Calu3 (cell line): ENCODE data around the gene RANBP17. TPM values are rescaled to one million over a fixed set of nuclear protein-coding genes. Genes with fewer than 3 reads are reported as not detected.

ENCODE experiments used
- BruUV-seq: library from RNA; stranded (reverse); fragments of 400-500 nt; replicated peaks from 2 replicates; lab custom pipeline; 2021; lab: Mats Ljungman, UMichigan
- CTCF ChIA-PET: fragments of 300-600 bp; sonication (Branson Sonifier 250); formaldehyde crosslinking; loops from one replicate; lab custom pipeline; 2022; ENCODE audit warnings: antibody characterized with exemption; lab: Charles Lee
- DNase-seq: peaks from one replicate; pipeline ENCODE4 v3.0.0; 2022
- H3K27ac Mint-ChIP-seq: one replicate; pipeline ENCODE4 v1.8.0; 2022; ENCODE audit warnings: mixed read lengths; ENCODE audit not compliant: unreplicated experiment
- H3K27me3 Mint-ChIP-seq: one replicate; pipeline ENCODE4 v1.8.0; 2022; ENCODE audit warnings: mixed read lengths; ENCODE audit not compliant: unreplicated experiment
- H3K36me3 Mint-ChIP-seq: one replicate; pipeline ENCODE4 v1.8.0; 2022; ENCODE audit warnings: mild to moderate bottlenecking, moderate library complexity, mixed read lengths; ENCODE audit not compliant: insufficient read depth, unreplicated experiment
- H3K4me1 Mint-ChIP-seq: one replicate; pipeline ENCODE4 v1.8.0; 2022; ENCODE audit warnings: mild to moderate bottlenecking, low read depth, mixed read lengths; ENCODE audit not compliant: unreplicated experiment
- H3K4me3 Mint-ChIP-seq: one replicate; pipeline ENCODE4 v1.8.0; 2022; ENCODE audit warnings: mild to moderate bottlenecking, low read depth, moderate library complexity, mixed read lengths; ENCODE audit not compliant: unreplicated experiment
- H3K9me3 Mint-ChIP-seq: one replicate; pipeline ENCODE4 v1.8.0; 2022; ENCODE audit warnings: low read depth, mixed read lengths; ENCODE audit not compliant: unreplicated experiment
- intact Hi-C: fragments of 100-400 bp; cut with micrococcal nuclease; formaldehyde crosslinking; loops from one replicate; pipeline ENCODE4 v1.10.0; 2022; ENCODE audit not compliant: unreplicated experiment
- total RNA-seq: library from RNA; stranded (reverse); gene quantifications from 2 replicates; pipeline ENCODE4 v1.2.3, GENCODE V29; 2022
- TF ChIP-seq, protein P1 (sequence below): fragments of 200-600 bp; IDR thresholded peaks from one replicate; pipeline ENCODE4 v1.8.0; 2022; ENCODE audit warnings: antibody characterized with exemption; ENCODE audit not compliant: unreplicated experiment

Gene RANBP17
- total RNA-seq, 1 experiment from 2014 or later: 117 TPM

DNA sequence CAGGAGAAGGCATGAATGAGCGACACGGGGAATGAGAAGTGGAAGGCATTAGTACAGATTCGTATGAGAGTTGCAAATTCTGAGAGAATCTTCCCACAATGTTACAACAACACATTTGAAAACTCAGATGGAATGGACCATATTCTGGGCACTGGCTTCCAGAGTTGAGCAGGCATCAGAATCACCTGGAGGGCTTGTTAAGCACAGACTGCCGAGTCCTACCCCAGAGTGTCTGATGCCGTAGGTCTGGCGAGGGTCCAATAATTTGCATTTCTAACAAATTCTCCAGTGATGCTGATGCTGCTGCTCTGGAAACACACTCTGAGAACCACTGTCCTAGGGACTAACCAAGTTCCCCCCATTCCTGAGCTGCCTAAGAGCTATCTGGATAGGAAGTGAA is 444.3 kb downstream of the RANBP17 start:
- H3K4me3 Mint-ChIP-seq: no peak overlapping the region
- no peaks in the 10 kb centered on the region for H3K27me3 Mint-ChIP-seq
- H3K36me3 Mint-ChIP-seq: peaks cover 26% of the 10 kb centered on the region
- no peak for DNase-seq
- H3K9me3 Mint-ChIP-seq: no peaks in the 10 kb centered on the region
- H3K27ac Mint-ChIP-seq: no peak overlapping the region
- CTCF ChIA-PET: no interaction called here
- intact Hi-C loops: no loop called here
- H3K4me1 Mint-ChIP-seq: no peaks in the 10 kb centered on the region
- TF ChIP-seq, protein P1, sequence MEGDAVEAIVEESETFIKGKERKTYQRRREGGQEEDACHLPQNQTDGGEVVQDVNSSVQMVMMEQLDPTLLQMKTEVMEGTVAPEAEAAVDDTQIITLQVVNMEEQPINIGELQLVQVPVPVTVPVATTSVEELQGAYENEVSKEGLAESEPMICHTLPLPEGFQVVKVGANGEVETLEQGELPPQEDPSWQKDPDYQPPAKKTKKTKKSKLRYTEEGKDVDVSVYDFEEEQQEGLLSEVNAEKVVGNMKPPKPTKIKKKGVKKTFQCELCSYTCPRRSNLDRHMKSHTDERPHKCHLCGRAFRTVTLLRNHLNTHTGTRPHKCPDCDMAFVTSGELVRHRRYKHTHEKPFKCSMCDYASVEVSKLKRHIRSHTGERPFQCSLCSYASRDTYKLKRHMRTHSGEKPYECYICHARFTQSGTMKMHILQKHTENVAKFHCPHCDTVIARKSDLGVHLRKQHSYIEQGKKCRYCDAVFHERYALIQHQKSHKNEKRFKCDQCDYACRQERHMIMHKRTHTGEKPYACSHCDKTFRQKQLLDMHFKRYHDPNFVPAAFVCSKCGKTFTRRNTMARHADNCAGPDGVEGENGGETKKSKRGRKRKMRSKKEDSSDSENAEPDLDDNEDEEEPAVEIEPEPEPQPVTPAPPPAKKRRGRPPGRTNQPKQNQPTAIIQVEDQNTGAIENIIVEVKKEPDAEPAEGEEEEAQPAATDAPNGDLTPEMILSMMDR: no peak
- no TSS peak for BruUV-seq

DNA sequence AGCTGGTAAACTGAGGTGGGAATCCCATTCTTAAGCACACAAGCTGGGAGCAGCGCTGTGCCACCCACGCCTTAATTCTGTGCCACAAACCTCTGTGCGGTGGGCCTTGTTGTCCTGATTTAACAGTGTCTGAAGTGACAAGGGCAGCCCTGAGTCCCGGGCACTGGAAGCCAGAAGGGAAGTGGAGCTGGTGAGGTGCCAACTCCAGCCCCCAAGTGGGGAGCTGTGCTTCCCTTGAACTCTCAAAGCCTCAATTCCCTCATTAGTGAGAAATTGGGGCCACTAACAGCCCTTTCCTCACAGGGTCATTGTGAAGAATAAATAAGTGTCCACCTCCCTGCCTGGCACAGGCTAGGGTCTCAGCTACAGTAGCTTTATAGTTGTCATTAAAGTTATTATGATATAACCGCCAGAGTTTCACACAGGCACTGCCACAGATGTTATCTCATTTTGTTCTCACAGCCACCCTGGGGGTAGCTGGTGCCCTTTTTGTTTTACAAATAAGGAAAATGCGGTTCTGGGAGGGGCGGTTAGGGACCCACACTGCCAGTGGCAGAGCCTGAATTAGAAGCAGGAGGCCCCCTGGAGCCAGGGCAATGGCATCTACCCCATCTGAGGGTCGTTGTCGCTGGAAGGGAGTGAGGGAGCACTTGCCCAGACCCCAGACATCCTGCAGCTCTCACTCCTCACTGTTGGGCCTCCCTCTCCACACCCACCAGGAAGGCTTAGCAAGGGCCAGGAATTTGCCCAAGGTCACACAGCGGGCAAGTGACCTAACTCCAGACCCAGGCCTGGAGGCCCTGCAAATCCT is 445.2 kb downstream of the RANBP17 start:
- no peaks in the 10 kb centered on the region for H3K9me3 Mint-ChIP-seq
- CTCF ChIA-PET: no interaction called here

DNA sequence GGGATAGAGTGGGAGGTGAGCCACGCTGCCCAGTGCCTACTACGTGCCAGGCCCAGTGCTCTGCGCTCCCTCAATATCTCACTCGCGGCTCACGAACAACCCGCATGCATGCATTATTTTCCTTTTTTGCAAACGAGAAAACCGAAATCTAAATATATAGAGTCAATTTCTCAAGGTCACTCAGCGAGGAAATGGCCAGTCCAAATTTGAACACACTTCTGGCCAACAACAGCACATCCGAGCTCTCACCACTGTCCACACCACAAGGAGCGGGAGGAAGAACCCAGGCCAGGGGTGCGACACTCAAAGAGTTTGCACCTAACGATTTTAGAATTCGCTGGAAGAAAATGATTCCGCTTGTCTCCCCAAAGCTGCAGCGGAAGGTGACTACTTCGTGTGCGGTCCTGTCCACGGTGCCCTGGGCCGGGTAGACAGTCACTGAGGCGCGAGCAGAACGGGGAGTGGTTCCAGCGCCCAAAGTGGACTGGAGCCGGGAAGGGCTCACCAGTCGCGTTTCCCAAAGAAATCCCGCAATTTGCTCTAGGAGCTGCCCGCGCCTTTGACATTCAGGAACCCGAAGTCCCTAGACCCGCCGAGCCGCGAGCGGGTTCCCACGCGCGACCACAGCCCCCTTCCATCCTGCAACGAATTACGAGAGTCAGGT is 446.1 kb downstream of the RANBP17 start:
- Mint-ChIP-seq H3K27ac (no peak overlapping the region), H3K9me3 (no peaks in the 10 kb centered on the region), H3K36me3 (peaks cover 32% of the 10 kb centered on the region), H3K27me3 (peaks cover 7% of the 10 kb centered on the region), H3K4me3 (peak overlapping the region; percentile 95), H3K4me1 (peaks cover 7% of the 10 kb centered on the region)
- no peak for DNase-seq
- intact Hi-C loops: no loop called here
- BruUV-seq: no TSS peak
- CTCF ChIA-PET: interaction anchor here (1.5 kb wide), 1 partner anchor 28 kb away, joined by 3 read pairs; no protein-coding TSS in a partner anchor
- TF ChIP-seq, protein P1: no peak

More for the DNA sequence above, 445.2 kb downstream of the RANBP17 start:
- Mint-ChIP-seq H3K27ac (no peak overlapping the region), H3K4me3 (no peak overlapping the region), H3K4me1 (no peaks in the 10 kb centered on the region), H3K27me3 (no peaks in the 10 kb centered on the region), H3K36me3 (peaks cover 26% of the 10 kb centered on the region)
- intact Hi-C loops: no loop called here
- BruUV-seq: no TSS peak
- DNase-seq: no peak
- TF ChIP-seq, protein P1: no peak

- TF ChIP-seq, protein P1: no peak
- H3K9me3 Mint-ChIP-seq: no peaks in the 10 kb centered on the region
Measured at GRCh38 chr5:171308453-171309275, 446.8 kb downstream of the RANBP17 start, which contains the start of gene TLX3. TSS of gene TLX3 (plus strand) at chr5:171309248. CDS start at chr5:171309366, 118 bp downstream.

More at GRCh38 chr5:171308453-171309275, 446.8 kb downstream of the RANBP17 start, which contains the start of gene TLX3:
- peaks cover 15% of the 10 kb centered on the region for H3K27me3 Mint-ChIP-seq
- peak within 1 kb of the TSS; percentile 95 for H3K4me3 Mint-ChIP-seq
- CTCF ChIA-PET: interaction anchor here (0.7 to 1.5 kb wide), 4 partner anchors 8 to 1087 kb away, joined by 3 to 4 read pairs (median 3); no protein-coding TSS in a partner anchor
- H3K27ac Mint-ChIP-seq: peak within 1 kb of the TSS; percentile 50
- H3K4me1 Mint-ChIP-seq: peaks cover 7% of the 10 kb centered on the region
- intact Hi-C loops: no loop called here
- peaks cover 36% of the 10 kb centered on the region for H3K36me3 Mint-ChIP-seq
- BruUV-seq: TSS peak; percentile 21
- DNase-seq: peak; percentile 76
